Calu3 (cell line): Measurements from ENCODE around the gene RHPN2. TPM values are rescaled to one million over a fixed set of nuclear protein-coding genes. Genes with fewer than 3 reads are reported as not detected.
"Not testable (repeated sequence)": the region's sequence is repeated elsewhere in the genome, so short reads cannot be mapped to it uniquely, and the experiment has no call there.

Source experiments
- BruUV-seq: library from RNA; stranded (reverse); fragments of 400-500 nt; replicated peaks from 2 replicates; lab custom pipeline; 2021; lab: Mats Ljungman, UMichigan
- CTCF ChIA-PET: fragments of 300-600 bp; sonication (Branson Sonifier 250); formaldehyde crosslinking; loops from one replicate; lab custom pipeline; 2022; ENCODE audit warnings: antibody characterized with exemption; lab: Charles Lee
- DNase-seq: peaks from one replicate; pipeline ENCODE4 v3.0.0; 2022
- H3K27ac Mint-ChIP-seq: one replicate; pipeline ENCODE4 v1.8.0; 2022; ENCODE audit warnings: mixed read lengths; ENCODE audit not compliant: unreplicated experiment
- H3K27me3 Mint-ChIP-seq: one replicate; pipeline ENCODE4 v1.8.0; 2022; ENCODE audit warnings: mixed read lengths; ENCODE audit not compliant: unreplicated experiment
- H3K36me3 Mint-ChIP-seq: one replicate; pipeline ENCODE4 v1.8.0; 2022; ENCODE audit warnings: mild to moderate bottlenecking, moderate library complexity, mixed read lengths; ENCODE audit not compliant: insufficient read depth, unreplicated experiment
- H3K4me1 Mint-ChIP-seq: one replicate; pipeline ENCODE4 v1.8.0; 2022; ENCODE audit warnings: mild to moderate bottlenecking, low read depth, mixed read lengths; ENCODE audit not compliant: unreplicated experiment
- H3K4me3 Mint-ChIP-seq: one replicate; pipeline ENCODE4 v1.8.0; 2022; ENCODE audit warnings: mild to moderate bottlenecking, low read depth, moderate library complexity, mixed read lengths; ENCODE audit not compliant: unreplicated experiment
- H3K9me3 Mint-ChIP-seq: one replicate; pipeline ENCODE4 v1.8.0; 2022; ENCODE audit warnings: low read depth, mixed read lengths; ENCODE audit not compliant: unreplicated experiment
- intact Hi-C: fragments of 100-400 bp; cut with micrococcal nuclease; formaldehyde crosslinking; loops from one replicate; pipeline ENCODE4 v1.10.0; 2022; ENCODE audit not compliant: unreplicated experiment
- total RNA-seq: library from RNA; stranded (reverse); gene quantifications from 2 replicates; pipeline ENCODE4 v1.2.3, GENCODE V29; 2022
- TF ChIP-seq, protein P1 (sequence below): fragments of 200-600 bp; IDR thresholded peaks from one replicate; pipeline ENCODE4 v1.8.0; 2022; ENCODE audit warnings: antibody characterized with exemption; ENCODE audit not compliant: unreplicated experiment

Gene RHPN2
- total RNA-seq, 1 experiment from 2014 or later = 46.4 TPM

- Mint-ChIP-seq H3K27ac (no peak overlapping the region), H3K9me3 (no peaks in the 10 kb centered on the region), H3K4me3 (no peak overlapping the region), H3K36me3 (peaks cover 20% of the 10 kb centered on the region), H3K4me1 (no peaks in the 10 kb centered on the region), H3K27me3 (no peaks in the 10 kb centered on the region)
- TF ChIP-seq, protein P1, sequence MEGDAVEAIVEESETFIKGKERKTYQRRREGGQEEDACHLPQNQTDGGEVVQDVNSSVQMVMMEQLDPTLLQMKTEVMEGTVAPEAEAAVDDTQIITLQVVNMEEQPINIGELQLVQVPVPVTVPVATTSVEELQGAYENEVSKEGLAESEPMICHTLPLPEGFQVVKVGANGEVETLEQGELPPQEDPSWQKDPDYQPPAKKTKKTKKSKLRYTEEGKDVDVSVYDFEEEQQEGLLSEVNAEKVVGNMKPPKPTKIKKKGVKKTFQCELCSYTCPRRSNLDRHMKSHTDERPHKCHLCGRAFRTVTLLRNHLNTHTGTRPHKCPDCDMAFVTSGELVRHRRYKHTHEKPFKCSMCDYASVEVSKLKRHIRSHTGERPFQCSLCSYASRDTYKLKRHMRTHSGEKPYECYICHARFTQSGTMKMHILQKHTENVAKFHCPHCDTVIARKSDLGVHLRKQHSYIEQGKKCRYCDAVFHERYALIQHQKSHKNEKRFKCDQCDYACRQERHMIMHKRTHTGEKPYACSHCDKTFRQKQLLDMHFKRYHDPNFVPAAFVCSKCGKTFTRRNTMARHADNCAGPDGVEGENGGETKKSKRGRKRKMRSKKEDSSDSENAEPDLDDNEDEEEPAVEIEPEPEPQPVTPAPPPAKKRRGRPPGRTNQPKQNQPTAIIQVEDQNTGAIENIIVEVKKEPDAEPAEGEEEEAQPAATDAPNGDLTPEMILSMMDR = no peak
- BruUV-seq = no TSS peak
- no peak for DNase-seq
- CTCF ChIA-PET = interaction anchor here (0.6 to 0.8 kb wide), 2 partner anchors 37 to 285 kb away, joined by 4 to 10 read pairs; no protein-coding TSS in a partner anchor
- intact Hi-C loops = no loop called here
Observed at GRCh38 chr19:32966750-32967149, 97.9 kb downstream of the RHPN2 start.

GRCh38 chr19:32945260-32945659 is 119.4 kb downstream of the RHPN2 start:
- intact Hi-C loops = no loop called here
- BruUV-seq = no TSS peak
- Mint-ChIP-seq H3K36me3 (peaks cover 7% of the 10 kb centered on the region), H3K4me1 (no peaks in the 10 kb centered on the region), H3K9me3 (no peaks in the 10 kb centered on the region), H3K27me3 (no peaks in the 10 kb centered on the region), H3K4me3 (no peak overlapping the region), H3K27ac (no peak overlapping the region)
- CTCF ChIA-PET = no interaction called here
- DNase-seq = no peak
- TF ChIP-seq, protein P1 = no peak

- H3K27ac Mint-ChIP-seq, H3K4me1 Mint-ChIP-seq, H3K36me3 Mint-ChIP-seq, H3K9me3 Mint-ChIP-seq, H3K27me3 Mint-ChIP-seq, DNase-seq, BruUV-seq, H3K4me3 Mint-ChIP-seq, intact Hi-C loops: not testable (repeated sequence)
- CTCF ChIA-PET = interaction anchor here (0.6 kb wide), 1 partner anchor 158 kb away, joined by 3 read pairs; no protein-coding TSS in a partner anchor
Observed at GRCh38 chr19:32941273-32941672, 123.4 kb downstream of the RHPN2 start.

- no peaks in the 10 kb centered on the region for H3K9me3 Mint-ChIP-seq
- H3K36me3 Mint-ChIP-seq = no peaks in the 10 kb centered on the region
- intact Hi-C loops = no loop called here
- H3K4me1 Mint-ChIP-seq = no peaks in the 10 kb centered on the region
- H3K27me3 Mint-ChIP-seq = no peaks in the 10 kb centered on the region
- TF ChIP-seq, protein P1 = no peak
- CTCF ChIA-PET = no interaction called here
- H3K4me3 Mint-ChIP-seq = no peak overlapping the region
- no TSS peak for BruUV-seq
- H3K27ac Mint-ChIP-seq = no peak overlapping the region
- no peak for DNase-seq
Observed at GRCh38 chr19:32936065-32936464, 128.6 kb downstream of the RHPN2 start.

DNA sequence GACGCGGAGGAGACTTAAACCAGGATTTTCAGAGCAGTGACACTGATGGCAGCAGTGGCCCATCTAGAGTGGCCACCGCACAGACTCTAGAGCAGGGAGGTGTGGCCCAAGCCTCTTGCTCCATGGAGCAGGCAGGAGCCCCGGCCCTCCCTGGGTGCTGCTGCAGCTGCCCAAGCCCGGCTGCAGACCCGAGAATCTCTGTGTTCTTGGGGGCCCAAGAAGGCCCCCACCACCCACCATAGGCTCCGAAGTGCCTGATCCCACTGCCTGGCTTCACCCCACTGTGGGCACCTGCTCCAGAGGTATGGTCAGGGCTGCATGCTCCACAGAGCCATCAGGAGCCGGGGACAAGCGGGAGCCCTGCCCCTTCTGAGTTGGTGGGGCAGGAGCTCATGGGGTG is 129.1 kb downstream of the RHPN2 start:
- no TSS peak for BruUV-seq
- Mint-ChIP-seq H3K4me3 (no peak overlapping the region), H3K36me3 (no peaks in the 10 kb centered on the region), H3K27me3 (no peaks in the 10 kb centered on the region), H3K4me1 (no peaks in the 10 kb centered on the region), H3K27ac (no peak overlapping the region), H3K9me3 (no peaks in the 10 kb centered on the region)
- DNase-seq = no peak
- CTCF ChIA-PET = no interaction called here
- intact Hi-C loops = no loop called here
- TF ChIP-seq, protein P1 = no peak
